Keratinocyte (primary cell): ENCODE measurements around the gene EAF2.

ENCODE experiments used
- CTCF ChIP-seq, 3 experiments: IDR thresholded peaks in 1 of 3; conservative IDR thresholded peaks in 1 of 3; optimal IDR thresholded peaks in 1 of 3; 2 replicates in 2 of 3; 3 replicates in 1 of 3; pipeline versions ENCODE3 to v1.5.1; 2011; ENCODE audit warnings: low read length in 3 of 3, mild to moderate bottlenecking in 3 of 3, moderate library complexity in 2 of 3, control low read depth in 1 of 3, inconsistent platforms in 1 of 3; ENCODE audit not compliant: insufficient read depth in 2 of 3; ENCODE audit errors: extremely low read depth in 1 of 3
- EZH2 ChIP-seq: IDR thresholded peaks from one replicate; pipeline ENCODE4 v1.6.1; 2012; ENCODE audit warnings: inconsistent platforms, mild to moderate bottlenecking, low read length, moderate library complexity

DNA sequence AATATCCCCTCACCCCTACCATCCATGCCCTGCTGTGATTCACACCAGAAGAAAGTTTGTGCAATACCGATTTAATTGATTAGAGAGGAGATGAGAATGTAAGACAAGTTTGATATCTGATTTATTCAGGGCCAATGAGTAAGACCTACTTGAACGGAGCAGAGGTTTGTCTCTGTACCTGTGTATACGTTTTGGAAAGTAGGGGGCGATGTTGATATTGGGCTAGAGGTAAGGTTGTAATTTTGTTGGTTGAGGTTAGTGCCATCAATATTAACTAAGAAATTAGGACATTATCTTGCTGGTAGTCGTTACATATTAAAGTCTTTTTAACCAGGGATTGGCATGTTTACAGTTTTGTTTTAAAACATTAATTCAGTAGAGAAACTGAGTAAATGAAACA lies 20.5 kb downstream of the EAF2 start:
- TF ChIP-seq CTCF (optimal IDR thresholded peaks at IDR 0.05 in 1 of 3, IDR thresholded peaks at IDR 0.05 in 1 of 3, conservative IDR thresholded peaks at IDR 0.05 in 1 of 3; ENCODE audit: extremely low read depth in 1 of 3, insufficient read depth in 2 of 3, low read length in 3 of 3) = peak; percentile 53 to 57 (median 56)
- no peak for TF ChIP-seq EZH2
